ENCODE measurements around the gene RSPO4. TPM values are rescaled to one million over a fixed set of nuclear protein-coding genes. Genes with fewer than 3 reads are reported as not detected.

The RSPO4 gene
- total and polyA plus RNA-seq, 2 experiments from 2014 or later = 2.8 to 4.5 TPM

DNA sequence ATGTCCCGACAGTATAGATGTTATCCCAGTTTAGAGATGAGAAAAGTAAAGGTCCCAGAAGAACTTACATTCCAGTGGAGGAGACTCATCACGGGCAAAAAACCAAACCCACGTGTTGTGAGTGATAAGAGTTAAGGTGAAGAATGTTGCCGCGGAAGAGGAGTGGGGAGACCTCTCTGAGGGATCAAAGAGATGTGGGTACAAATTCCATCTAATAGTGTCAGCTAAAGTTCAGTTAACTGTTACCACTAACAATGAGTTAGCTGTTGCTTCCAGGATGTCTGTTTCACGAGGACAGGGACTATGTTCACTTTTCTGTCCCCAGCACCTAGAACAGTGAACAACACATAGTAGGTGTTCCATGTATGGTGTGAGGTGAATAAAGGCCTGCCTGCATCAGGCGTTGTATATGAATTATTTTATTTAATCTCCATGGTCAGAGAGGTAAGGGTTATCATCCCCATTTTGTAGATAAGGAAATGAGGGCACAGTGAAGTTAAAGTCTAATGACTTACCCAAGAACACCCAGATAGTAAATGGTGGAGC, 39.8 kb upstream of the RSPO4 start:
- Histone ChIP-seq H3F3A (replicated peaks; ENCODE audit: low read depth) (no peaks in the 10 kb centered on the region), H4K20me1 (replicated peaks; ENCODE audit: insufficient read depth) (no peaks in the 10 kb centered on the region), H3K4me2 (no peak overlapping the region), H3K36me3 (ENCODE audit: insufficient read depth) (no peaks in the 10 kb centered on the region), H3K27ac (ENCODE audit: low read depth) (no peak overlapping the region), H3K27me3 (ENCODE audit: insufficient read depth) (no peaks in the 10 kb centered on the region), H2AFZ (no peak overlapping the region), H3K79me2 (replicated peaks; ENCODE audit: insufficient read depth) (no peaks in the 10 kb centered on the region), H3K9me2 (ENCODE audit: insufficient read depth) (no peaks in the 10 kb centered on the region), H3K4me3 (no peak overlapping the region), H3K4me1 (ENCODE audit: insufficient read depth) (no peaks in the 10 kb centered on the region)
- no peak for ATAC-seq
- no peak overlapping the region for H3K27ac Mint-ChIP-seq
- no peak overlapping the region for H3K4me3 Mint-ChIP-seq
- H3K27me3 Mint-ChIP-seq (ENCODE audit: insufficient read depth, low read depth, poor library complexity) = peaks cover 2% of the 10 kb centered on the region
- no peak for DNase-seq (ENCODE audit: low spot score)
- no peaks in the 10 kb centered on the region for H3K36me3 Mint-ChIP-seq (ENCODE audit: low read depth)
- TF ChIP-seq POLR2AphosphoS5 (IDR thresholded peaks at IDR 0.05; ENCODE audit: low read depth) (no peak), JUNB (IDR thresholded peaks at IDR 0.05; ENCODE audit: unreplicated experiment) (no peak), NANOG (IDR thresholded peaks at IDR 0.05; ENCODE audit: borderline replicate concordance) (no peak), ZNF114 (CRISPR knock-in tag; IDR thresholded peaks at IDR 0.05) (no peak), STAT1 (IDR thresholded peaks at IDR 0.05; ENCODE audit: unreplicated experiment) (no peak), CREB1 (CRISPR knock-in tag; IDR thresholded peaks at IDR 0.05; ENCODE audit: low read depth) (no peak), EZH2phosphoT487 (IDR thresholded peaks at IDR 0.05; ENCODE audit: unreplicated experiment) (no peak), EZH2 (IDR thresholded peaks at IDR 0.05; ENCODE audit: low read depth, unreplicated experiment) (no peak), ZNF331 (CRISPR knock-in tag; IDR thresholded peaks at IDR 0.05; ENCODE audit: low read depth) (no peak)
- TF ChIP-seq, protein P1, sequence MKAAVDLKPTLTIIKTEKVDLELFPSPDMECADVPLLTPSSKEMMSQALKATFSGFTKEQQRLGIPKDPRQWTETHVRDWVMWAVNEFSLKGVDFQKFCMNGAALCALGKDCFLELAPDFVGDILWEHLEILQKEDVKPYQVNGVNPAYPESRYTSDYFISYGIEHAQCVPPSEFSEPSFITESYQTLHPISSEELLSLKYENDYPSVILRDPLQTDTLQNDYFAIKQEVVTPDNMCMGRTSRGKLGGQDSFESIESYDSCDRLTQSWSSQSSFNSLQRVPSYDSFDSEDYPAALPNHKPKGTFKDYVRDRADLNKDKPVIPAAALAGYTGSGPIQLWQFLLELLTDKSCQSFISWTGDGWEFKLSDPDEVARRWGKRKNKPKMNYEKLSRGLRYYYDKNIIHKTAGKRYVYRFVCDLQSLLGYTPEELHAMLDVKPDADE (IDR thresholded peaks at IDR 0.05) = no peak
- TF ChIP-seq, protein P2, sequence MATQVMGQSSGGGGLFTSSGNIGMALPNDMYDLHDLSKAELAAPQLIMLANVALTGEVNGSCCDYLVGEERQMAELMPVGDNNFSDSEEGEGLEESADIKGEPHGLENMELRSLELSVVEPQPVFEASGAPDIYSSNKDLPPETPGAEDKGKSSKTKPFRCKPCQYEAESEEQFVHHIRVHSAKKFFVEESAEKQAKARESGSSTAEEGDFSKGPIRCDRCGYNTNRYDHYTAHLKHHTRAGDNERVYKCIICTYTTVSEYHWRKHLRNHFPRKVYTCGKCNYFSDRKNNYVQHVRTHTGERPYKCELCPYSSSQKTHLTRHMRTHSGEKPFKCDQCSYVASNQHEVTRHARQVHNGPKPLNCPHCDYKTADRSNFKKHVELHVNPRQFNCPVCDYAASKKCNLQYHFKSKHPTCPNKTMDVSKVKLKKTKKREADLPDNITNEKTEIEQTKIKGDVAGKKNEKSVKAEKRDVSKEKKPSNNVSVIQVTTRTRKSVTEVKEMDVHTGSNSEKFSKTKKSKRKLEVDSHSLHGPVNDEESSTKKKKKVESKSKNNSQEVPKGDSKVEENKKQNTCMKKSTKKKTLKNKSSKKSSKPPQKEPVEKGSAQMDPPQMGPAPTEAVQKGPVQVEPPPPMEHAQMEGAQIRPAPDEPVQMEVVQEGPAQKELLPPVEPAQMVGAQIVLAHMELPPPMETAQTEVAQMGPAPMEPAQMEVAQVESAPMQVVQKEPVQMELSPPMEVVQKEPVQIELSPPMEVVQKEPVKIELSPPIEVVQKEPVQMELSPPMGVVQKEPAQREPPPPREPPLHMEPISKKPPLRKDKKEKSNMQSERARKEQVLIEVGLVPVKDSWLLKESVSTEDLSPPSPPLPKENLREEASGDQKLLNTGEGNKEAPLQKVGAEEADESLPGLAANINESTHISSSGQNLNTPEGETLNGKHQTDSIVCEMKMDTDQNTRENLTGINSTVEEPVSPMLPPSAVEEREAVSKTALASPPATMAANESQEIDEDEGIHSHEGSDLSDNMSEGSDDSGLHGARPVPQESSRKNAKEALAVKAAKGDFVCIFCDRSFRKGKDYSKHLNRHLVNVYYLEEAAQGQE (IDR thresholded peaks at IDR 0.05; ENCODE audit: unreplicated experiment) = no peak
- TF ChIP-seq, protein P3, sequence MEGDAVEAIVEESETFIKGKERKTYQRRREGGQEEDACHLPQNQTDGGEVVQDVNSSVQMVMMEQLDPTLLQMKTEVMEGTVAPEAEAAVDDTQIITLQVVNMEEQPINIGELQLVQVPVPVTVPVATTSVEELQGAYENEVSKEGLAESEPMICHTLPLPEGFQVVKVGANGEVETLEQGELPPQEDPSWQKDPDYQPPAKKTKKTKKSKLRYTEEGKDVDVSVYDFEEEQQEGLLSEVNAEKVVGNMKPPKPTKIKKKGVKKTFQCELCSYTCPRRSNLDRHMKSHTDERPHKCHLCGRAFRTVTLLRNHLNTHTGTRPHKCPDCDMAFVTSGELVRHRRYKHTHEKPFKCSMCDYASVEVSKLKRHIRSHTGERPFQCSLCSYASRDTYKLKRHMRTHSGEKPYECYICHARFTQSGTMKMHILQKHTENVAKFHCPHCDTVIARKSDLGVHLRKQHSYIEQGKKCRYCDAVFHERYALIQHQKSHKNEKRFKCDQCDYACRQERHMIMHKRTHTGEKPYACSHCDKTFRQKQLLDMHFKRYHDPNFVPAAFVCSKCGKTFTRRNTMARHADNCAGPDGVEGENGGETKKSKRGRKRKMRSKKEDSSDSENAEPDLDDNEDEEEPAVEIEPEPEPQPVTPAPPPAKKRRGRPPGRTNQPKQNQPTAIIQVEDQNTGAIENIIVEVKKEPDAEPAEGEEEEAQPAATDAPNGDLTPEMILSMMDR (conservative IDR thresholded peaks at IDR 0.05; ENCODE audit: low read depth in 2 of 2) = no peak
- TF ChIP-seq, protein P4, sequence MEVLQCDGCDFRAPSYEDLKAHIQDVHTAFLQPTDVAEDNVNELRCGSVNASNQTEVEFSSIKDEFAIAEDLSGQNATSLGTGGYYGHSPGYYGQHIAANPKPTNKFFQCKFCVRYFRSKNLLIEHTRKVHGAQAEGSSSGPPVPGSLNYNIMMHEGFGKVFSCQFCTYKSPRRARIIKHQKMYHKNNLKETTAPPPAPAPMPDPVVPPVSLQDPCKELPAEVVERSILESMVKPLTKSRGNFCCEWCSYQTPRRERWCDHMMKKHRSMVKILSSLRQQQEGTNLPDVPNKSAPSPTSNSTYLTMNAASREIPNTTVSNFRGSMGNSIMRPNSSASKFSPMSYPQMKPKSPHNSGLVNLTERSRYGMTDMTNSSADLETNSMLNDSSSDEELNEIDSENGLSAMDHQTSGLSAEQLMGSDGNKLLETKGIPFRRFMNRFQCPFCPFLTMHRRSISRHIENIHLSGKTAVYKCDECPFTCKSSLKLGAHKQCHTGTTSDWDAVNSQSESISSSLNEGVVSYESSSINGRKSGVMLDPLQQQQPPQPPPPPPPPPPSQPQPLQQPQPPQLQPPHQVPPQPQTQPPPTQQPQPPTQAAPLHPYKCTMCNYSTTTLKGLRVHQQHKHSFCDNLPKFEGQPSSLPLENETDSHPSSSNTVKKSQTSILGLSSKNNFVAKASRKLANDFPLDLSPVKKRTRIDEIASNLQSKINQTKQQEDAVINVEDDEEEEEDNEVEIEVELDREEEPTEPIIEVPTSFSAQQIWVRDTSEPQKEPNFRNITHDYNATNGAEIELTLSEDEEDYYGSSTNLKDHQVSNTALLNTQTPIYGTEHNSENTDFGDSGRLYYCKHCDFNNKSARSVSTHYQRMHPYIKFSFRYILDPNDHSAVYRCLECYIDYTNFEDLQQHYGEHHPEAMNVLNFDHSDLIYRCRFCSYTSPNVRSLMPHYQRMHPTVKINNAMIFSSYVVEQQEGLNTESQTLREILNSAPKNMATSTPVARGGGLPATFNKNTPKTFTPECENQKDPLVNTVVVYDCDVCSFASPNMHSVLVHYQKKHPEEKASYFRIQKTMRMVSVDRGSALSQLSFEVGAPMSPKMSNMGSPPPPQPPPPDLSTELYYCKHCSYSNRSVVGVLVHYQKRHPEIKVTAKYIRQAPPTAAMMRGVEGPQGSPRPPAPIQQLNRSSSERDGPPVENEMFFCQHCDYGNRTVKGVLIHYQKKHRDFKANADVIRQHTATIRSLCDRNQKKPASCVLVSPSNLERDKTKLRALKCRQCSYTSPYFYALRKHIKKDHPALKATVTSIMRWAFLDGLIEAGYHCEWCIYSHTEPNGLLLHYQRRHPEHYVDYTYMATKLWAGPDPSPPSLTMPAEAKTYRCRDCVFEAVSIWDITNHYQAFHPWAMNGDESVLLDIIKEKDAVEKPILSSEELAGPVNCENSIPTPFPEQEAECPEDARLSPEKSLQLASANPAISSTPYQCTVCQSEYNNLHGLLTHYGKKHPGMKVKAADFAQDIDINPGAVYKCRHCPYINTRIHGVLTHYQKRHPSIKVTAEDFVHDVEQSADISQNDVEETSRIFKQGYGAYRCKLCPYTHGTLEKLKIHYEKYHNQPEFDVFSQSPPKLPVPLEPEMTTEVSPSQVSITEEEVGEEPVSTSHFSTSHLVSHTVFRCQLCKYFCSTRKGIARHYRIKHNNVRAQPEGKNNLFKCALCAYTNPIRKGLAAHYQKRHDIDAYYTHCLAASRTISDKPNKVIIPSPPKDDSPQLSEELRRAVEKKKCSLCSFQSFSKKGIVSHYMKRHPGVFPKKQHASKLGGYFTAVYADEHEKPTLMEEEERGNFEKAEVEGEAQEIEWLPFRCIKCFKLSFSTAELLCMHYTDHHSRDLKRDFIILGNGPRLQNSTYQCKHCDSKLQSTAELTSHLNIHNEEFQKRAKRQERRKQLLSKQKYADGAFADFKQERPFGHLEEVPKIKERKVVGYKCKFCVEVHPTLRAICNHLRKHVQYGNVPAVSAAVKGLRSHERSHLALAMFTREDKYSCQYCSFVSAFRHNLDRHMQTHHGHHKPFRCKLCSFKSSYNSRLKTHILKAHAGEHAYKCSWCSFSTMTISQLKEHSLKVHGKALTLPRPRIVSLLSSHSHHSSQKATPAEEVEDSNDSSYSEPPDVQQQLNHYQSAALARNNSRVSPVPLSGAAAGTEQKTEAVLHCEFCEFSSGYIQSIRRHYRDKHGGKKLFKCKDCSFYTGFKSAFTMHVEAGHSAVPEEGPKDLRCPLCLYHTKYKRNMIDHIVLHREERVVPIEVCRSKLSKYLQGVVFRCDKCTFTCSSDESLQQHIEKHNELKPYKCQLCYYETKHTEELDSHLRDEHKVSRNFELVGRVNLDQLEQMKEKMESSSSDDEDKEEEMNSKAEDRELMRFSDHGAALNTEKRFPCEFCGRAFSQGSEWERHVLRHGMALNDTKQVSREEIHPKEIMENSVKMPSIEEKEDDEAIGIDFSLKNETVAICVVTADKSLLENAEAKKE (CRISPR knock-in tag; IDR thresholded peaks at IDR 0.05) = no peak
- no peaks in the 10 kb centered on the region for H3K9me3 Mint-ChIP-seq
- no peaks in the 10 kb centered on the region; the same call in 2 of the 3 replicates for H3K4me1 Mint-ChIP-seq

Data from GM23338 (cell line).